Naive B cell (primary cell): ENCODE results near the gene GJC2. TPM values are rescaled to one million over a fixed set of nuclear protein-coding genes. Genes with fewer than 3 reads are reported as not detected.

ENCODE experiments used
- ATAC-seq, 2 donors: fragments of 150-1000 bp; cut with Tn5 transposase; 2 replicates each; pipeline ENCODE4 v1.10.0; 2021; ENCODE audit warnings: low read depth in 2 of 2, mild to moderate bottlenecking in 2 of 2, moderate library complexity in 2 of 2
- DNase-seq: peaks from one replicate; pipeline ENCODE4 v3.0.0; 2022
- H3K27ac Mint-ChIP-seq, 6 donors: one replicate each; pipeline ENCODE4 v1.8.0; 2020 to 2022; ENCODE audit warnings: mild to moderate bottlenecking in 6 of 6, mixed read lengths in 6 of 6, moderate library complexity in 5 of 6, inconsistent platforms in 2 of 6
- H3K27me3 Mint-ChIP-seq, 3 donors: one replicate each; pipeline ENCODE4 v1.8.0; 2021 to 2022; ENCODE audit warnings: mixed read lengths in 3 of 3, mild to moderate bottlenecking in 1 of 3
- H3K36me3 Mint-ChIP-seq, 2 donors: one replicate each; pipeline ENCODE4 v1.8.0; 2020 to 2022; ENCODE audit warnings: mixed read lengths in 2 of 2, inconsistent platforms in 1 of 2, mild to moderate bottlenecking in 1 of 2
- H3K4me1 Mint-ChIP-seq, 3 donors: one replicate each; pipeline ENCODE4 v1.8.0; 2020 to 2022; ENCODE audit warnings: mixed read lengths in 3 of 3, inconsistent platforms in 1 of 3, mild to moderate bottlenecking in 1 of 3, moderate library complexity in 1 of 3
- H3K4me3 Mint-ChIP-seq, 8 donors: one replicate each; pipeline ENCODE4 v1.8.0; 2020 to 2022; ENCODE audit warnings: mild to moderate bottlenecking in 8 of 8, mixed read lengths in 8 of 8, moderate library complexity in 8 of 8, inconsistent platforms in 2 of 8
- H3K9me3 Mint-ChIP-seq, 7 donors: one replicate each; pipeline ENCODE4 v1.8.0; 2020 to 2022; ENCODE audit warnings: mixed read lengths in 7 of 7, mild to moderate bottlenecking in 5 of 7, inconsistent platforms in 2 of 7, moderate library complexity in 1 of 7
- polyA plus RNA-seq, 6 donors: library from polyadenylated mRNA; unstranded; fragments of 300-500 nt; fragmentation: Illumina TruSeq; gene quantifications; one replicate each; pipeline ENCODE4 v1.2.3, GENCODE V29; 2021; ENCODE audit warnings: low read depth in 6 of 6

The GJC2 gene
- polyA plus RNA-seq, 6 donors from 2014 or later = not detected

DNA sequence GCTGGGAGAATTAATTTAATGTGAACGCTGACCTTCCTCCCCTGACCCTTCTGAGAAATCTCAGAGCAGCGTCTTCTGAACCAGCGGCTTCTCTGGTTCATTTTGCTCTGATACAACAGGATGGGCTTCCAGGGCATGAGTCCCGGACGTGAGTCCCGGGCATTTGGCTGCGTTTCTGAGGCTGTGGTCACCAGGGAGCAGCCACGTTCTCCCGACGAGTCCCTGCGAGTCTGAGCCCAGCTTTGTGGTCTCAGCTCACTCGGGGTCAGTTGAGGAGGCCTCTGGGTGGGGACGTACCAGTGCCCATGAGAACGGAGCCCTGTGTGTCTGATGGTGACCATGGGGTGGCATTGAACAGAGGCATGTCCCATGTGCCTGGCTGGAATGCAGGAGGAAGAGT, 40.5 kb downstream of the GJC2 start:
- no peaks in the 10 kb centered on the region for H3K27me3 Mint-ChIP-seq
- ATAC-seq (no peak), DNase-seq (no peak)
- peaks cover 0 to 6% (median 0%) of the 10 kb centered on the region in 7 donors for H3K9me3 Mint-ChIP-seq
- H3K4me3 Mint-ChIP-seq = no peak overlapping the region
- H3K36me3 Mint-ChIP-seq = peaks cover under 1 to 1% of the 10 kb centered on the region in 2 donors
- H3K27ac Mint-ChIP-seq = no peak overlapping the region
- peaks cover 0 to 4% (median 0%) of the 10 kb centered on the region in 3 donors for H3K4me1 Mint-ChIP-seq

DNA sequence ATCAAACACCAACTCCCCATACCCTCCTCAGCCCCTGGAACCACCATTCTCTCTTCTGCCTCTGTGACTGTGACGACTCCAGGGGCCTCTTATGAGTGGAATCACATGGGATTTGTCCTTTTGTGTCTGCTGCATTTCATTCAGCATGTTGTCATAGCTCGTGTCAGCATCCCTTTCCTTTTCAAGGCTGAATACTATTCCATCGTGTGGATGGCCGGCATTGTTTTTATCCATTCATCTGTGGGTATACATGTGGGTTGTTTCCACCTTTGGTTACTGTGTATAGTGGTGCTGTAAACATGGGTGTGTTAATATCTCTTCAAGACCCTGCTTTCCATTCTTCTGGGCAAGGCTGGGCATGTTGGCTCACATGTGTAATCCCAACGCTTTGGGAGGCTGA, 41.0 kb downstream of the GJC2 start:
- peaks cover 0 to 6% (median 0%) of the 10 kb centered on the region in 7 donors for H3K9me3 Mint-ChIP-seq
- H3K4me1 Mint-ChIP-seq = peaks cover 0 to 4% (median 0%) of the 10 kb centered on the region in 3 donors
- H3K27me3 Mint-ChIP-seq = no peaks in the 10 kb centered on the region
- peaks cover 6 to 7% of the 10 kb centered on the region in 2 donors for H3K36me3 Mint-ChIP-seq
- H3K27ac Mint-ChIP-seq = peak overlapping the region in 1 of 6 donors; percentile 26
- no peak overlapping the region for H3K4me3 Mint-ChIP-seq
- ATAC-seq (no peak), DNase-seq (no peak)

DNA sequence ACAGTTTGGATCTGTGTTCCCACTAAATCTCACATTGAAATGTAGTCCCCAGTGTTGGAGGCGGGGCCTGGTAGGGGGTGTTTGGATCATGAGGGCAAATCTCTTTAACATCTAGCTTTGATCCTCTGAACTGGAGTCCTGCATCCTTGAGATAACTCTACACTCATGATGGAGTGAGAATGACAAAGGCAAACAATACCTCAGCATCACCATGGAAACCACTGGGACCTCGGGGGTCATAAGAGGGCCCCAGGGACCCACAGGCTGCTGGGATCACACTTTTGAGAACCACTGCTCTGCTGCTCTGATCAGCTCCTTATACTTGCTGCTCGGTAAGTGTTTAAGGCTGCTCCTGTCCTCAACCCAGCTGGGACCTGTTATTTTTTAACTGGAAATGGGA, 44.7 kb downstream of the GJC2 start:
- Mint-ChIP-seq H3K9me3 (peaks cover 4 to 19% (median 9%) of the 10 kb centered on the region in 7 donors), H3K27me3 (no peaks in the 10 kb centered on the region), H3K36me3 (peaks cover 25 to 36% of the 10 kb centered on the region in 2 donors), H3K27ac (no peak overlapping the region), H3K4me1 (peaks cover 0 to 4% (median 0%) of the 10 kb centered on the region in 3 donors), H3K4me3 (no peak overlapping the region)
- DNase-seq (no peak), ATAC-seq (no peak)

DNA sequence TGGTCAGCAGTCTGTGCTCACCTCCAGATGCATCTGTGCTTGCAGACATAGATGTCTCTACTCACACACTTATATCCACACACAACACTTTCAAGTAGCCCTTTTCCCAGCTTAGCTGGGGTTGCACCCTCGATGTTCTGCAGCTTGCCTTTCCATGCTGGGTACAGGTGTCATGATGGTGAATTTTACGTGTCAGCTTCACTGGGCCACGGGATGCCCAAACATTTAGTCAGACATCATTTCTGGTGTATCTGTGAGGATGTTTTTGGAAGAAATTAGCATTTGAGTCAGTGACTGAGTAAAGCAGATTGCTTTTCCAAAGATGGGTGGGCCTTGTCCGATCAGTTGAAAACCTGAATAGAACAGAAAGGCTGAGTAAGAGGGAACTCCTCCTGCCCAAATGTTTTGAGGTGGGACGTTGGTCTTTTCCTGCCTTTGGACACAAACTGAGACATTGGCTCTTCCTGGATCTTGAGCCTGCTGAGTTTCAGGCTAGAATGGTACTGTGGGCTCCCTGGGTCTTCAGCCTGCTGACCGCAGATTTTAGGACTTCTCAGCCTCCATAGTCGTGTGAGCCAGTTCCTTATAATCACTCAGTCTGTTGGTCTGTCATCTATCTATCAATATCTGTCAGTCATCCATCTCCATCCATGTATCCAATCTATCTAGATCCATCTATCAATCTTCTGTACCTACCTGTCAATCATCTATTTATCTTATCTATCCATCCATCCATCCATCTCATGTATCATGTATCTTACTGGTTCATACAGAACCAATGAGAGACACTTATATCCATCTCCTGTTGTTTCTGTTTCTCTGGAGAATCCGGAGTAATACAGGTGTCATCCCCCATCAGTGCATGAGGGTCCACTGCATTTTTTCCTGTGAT, 45.4 kb downstream of the GJC2 start:
- peaks cover 30 to 43% of the 10 kb centered on the region in 2 donors for H3K36me3 Mint-ChIP-seq
- DNase-seq (no peak), ATAC-seq (no peak)
- H3K9me3 Mint-ChIP-seq = peaks cover 8 to 24% (median 14%) of the 10 kb centered on the region in 7 donors
- H3K4me3 Mint-ChIP-seq = no peak overlapping the region
- peak overlapping the region in 1 of 6 donors; percentile 0 for H3K27ac Mint-ChIP-seq
- no peaks in the 10 kb centered on the region for H3K27me3 Mint-ChIP-seq
- peaks cover 0 to 4% (median 0%) of the 10 kb centered on the region in 3 donors for H3K4me1 Mint-ChIP-seq

DNA sequence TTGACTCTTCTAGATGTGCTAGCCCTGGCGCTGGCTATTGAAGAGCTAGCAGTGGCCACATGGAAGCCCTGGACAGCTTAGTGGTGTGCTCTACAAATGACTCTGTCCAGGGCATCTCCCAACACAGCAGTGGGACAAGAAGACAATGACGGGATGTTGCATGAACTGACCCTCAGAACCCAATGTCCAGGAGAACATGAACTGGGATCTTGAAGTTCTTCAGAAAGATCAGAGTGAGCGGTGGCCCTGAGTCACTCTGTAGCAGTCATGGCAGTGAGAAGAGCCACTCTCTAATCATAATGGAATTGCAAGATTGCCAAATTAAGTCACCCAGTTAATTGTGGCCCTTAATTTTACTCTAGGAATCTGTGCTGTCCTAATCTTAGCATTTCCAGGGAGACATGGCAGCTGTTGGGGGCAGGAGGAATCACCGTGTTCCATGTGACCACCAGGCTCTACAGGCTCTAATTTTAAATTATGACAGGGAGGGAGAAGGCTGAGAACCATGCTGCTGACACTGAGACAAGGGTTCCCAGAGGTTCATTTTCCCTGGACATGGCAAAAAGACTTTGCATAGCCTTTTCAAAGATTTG, 47.9 kb downstream of the GJC2 start:
- Mint-ChIP-seq H3K4me1 (no peaks in the 10 kb centered on the region), H3K9me3 (peaks cover 8 to 33% (median 17%) of the 10 kb centered on the region in 7 donors), H3K27ac (no peak overlapping the region), H3K27me3 (no peaks in the 10 kb centered on the region), H3K36me3 (peaks cover 30 to 45% of the 10 kb centered on the region in 2 donors), H3K4me3 (no peak overlapping the region)
- no peak for DNase-seq
- no peak for ATAC-seq

DNA sequence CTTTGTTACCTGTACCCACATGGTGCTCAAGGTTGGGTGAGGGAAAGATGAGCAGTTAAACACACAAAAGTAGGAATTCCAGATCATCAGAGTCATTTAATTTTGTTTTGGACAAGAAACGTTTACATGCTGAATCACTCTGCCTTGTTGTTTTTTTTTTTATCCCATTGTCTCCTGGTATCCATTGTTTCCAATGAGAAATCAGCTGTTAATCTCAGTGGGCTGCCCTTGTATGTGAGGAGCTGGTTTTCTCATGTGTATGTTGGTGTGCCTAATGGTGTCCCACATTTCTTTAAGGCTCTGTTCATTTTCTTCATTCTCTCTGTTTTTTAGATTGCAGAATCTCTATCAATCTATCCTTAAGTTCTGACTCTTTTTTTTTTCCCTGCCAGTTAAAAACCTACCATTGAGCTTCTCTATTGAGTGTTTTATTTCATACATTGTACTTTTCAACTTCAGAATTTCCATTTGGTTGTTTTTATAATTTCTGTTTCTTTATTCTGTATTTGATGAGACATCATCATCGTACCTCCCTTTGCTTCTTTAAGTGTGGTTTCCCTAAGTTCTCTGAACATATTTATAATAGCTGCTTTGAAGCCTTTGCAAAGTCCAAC, 49.4 kb downstream of the GJC2 start:
- Mint-ChIP-seq H3K4me1 (no peaks in the 10 kb centered on the region), H3K27me3 (no peaks in the 10 kb centered on the region), H3K4me3 (no peak overlapping the region), H3K27ac (no peak overlapping the region), H3K9me3 (peaks cover 8 to 33% (median 17%) of the 10 kb centered on the region in 7 donors), H3K36me3 (peaks cover 30 to 45% of the 10 kb centered on the region in 2 donors)
- DNase-seq (no peak), ATAC-seq (no peak)

DNA sequence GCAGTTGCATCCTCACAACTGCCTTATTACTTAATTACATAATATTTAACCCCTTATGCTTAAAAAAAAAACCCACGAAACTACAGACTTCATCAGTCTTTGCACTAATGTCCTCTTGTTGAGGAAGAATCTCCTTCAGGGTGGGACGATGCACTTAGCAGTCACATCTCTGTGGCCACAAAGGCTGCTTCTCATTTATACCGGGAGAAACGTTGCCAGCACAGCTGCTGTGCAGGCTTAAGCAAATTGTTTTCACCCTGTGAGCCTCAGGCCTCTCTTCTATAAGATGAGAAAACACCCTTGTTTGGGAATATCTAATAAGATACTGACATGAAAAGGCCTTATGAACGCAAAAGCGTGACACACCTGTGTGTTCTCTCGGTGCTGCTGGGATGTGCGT, 55.2 kb downstream of the GJC2 start:
- peaks cover 4 to 8% (median 7%) of the 10 kb centered on the region in 3 donors for H3K27me3 Mint-ChIP-seq
- peaks cover 0 to 4% of the 10 kb centered on the region in 2 donors for H3K36me3 Mint-ChIP-seq
- H3K9me3 Mint-ChIP-seq = peaks cover 0 to 11% (median 4%) of the 10 kb centered on the region in 7 donors
- ATAC-seq (no peak), DNase-seq (no peak)
- H3K27ac Mint-ChIP-seq = no peak overlapping the region
- peaks cover 0 to 3% (median 0%) of the 10 kb centered on the region in 3 donors for H3K4me1 Mint-ChIP-seq
- no peak overlapping the region for H3K4me3 Mint-ChIP-seq

DNA sequence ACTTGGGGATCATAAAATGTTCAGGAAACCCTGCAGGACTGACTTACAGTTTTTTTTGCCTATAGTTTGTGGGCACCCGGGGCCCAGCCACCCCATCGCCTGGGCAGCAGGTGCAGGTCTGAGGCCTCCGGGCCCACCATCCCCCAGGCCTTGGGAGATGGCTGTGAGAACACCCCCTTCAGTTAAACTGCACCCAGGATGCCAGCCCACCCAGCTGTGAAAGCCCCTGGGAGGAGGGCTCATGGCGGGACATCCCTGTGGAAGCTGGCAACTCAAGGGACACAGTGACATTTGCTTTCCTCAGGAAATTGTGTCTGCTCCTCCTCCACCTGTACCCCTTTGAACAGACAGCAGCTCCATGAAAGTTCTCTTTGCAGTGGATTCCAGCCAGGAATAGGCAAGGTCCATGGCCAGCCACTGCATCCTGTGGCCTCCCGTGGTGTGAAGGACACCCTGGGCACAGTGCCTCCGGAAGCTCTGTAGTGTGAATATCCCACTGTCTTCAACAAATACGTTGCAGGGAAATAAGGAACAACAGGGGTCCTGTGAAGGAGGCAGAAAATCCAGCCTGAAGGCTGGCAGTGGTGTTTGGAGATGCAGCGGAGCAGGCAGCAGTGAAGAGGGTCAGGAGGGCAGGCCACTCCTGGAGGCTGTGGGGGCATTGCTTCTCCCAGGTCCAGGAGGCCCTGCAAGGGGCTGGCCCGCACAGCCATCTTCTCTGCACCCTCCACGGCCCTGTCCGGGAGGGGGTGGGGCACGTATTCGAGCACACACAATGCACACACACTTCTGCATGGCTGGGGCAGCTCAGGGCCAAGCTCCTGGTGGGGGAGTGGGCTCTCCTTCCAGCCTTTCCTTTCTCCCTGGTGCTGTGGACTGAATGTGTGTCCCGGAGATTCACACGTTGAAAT, 56.1 kb downstream of the GJC2 start:
- DNase-seq (no peak), ATAC-seq (no peak)
- H3K4me1 Mint-ChIP-seq = peaks cover 0 to 3% (median 0%) of the 10 kb centered on the region in 3 donors
- H3K36me3 Mint-ChIP-seq = no peaks in the 10 kb centered on the region
- peaks cover 4 to 8% (median 7%) of the 10 kb centered on the region in 3 donors for H3K27me3 Mint-ChIP-seq
- no peak overlapping the region for H3K27ac Mint-ChIP-seq
- H3K4me3 Mint-ChIP-seq = no peak overlapping the region
- peaks cover 0 to 6% (median 0%) of the 10 kb centered on the region in 7 donors for H3K9me3 Mint-ChIP-seq

DNA sequence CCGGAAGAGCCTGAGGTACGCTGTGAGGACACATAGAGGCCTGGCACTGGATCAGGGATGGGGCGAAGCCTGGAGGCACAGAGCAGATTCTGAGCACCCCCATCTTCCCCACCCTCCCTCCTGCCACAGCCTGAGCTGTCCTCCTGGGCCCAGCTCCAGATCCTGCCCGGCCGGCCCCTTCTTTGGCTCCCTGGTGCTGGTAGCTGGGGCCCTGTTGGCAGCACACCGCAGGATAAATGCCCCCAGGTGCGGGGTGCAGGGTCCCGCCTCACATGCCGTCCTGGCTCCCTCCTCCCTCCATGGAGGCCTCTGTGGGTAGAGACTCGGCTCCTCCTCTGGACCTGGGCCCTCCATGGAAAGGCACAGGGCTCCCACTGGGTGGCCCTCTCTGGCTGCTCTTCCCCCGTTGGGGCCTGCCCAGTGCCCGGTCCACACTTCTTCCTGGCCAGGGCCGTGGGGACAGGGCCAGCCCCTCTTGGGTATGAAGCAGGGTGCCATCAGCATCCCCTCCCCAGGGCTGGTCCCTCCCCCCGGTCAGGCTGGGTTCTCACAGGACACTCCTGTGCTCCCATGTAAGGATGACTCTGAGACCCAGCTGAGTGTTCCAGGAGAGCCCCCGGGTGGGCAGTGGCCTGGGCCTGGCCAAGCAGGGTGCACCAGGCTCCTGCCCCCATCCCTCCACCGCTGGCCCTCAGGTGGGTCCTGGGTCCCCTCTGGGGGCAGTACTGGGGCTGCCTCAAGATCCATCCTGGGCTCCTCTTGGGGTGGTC, 57.0 kb downstream of the GJC2 start:
- no peak for DNase-seq
- Mint-ChIP-seq H3K36me3 (no peaks in the 10 kb centered on the region), H3K27ac (peak overlapping the region in 2 of 6 donors; percentile 63 to 78), H3K4me1 (peaks cover 0 to 6% (median 3%) of the 10 kb centered on the region in 3 donors), H3K4me3 (no peak overlapping the region), H3K27me3 (peaks cover 4 to 8% (median 7%) of the 10 kb centered on the region in 3 donors), H3K9me3 (peaks cover 0 to under 1% (median 0%) of the 10 kb centered on the region in 7 donors)
- ATAC-seq = no peak

DNA sequence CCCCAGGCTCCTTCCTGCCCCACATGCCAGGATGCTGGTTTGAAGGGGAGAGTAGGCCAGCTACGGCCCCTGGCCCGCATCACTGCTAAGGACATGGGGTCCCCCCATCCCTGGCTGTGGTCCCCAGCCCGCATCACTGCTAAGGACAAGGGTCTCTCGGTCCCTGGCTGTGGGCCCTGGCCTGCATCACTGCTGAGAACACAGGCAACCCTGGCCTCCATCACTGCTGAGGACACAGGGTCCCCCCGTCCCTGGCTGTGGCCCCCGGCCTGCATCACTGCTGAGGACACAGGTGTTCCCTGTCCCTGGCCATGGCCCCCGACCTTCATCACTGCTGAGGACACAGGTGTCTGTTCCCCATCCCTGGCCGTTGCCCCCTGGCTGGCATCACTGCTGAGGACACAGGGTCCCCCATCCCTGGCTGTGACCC, 57.7 kb downstream of the GJC2 start:
- Mint-ChIP-seq H3K4me1 (peaks cover 0 to 6% (median 3%) of the 10 kb centered on the region in 3 donors), H3K36me3 (no peaks in the 10 kb centered on the region), H3K27ac (peak overlapping the region in 1 of 6 donors; percentile 78), H3K4me3 (no peak overlapping the region), H3K27me3 (peaks cover 4 to 8% (median 7%) of the 10 kb centered on the region in 3 donors), H3K9me3 (no peaks in the 10 kb centered on the region)
- ATAC-seq (no peak), DNase-seq (no peak)

DNA sequence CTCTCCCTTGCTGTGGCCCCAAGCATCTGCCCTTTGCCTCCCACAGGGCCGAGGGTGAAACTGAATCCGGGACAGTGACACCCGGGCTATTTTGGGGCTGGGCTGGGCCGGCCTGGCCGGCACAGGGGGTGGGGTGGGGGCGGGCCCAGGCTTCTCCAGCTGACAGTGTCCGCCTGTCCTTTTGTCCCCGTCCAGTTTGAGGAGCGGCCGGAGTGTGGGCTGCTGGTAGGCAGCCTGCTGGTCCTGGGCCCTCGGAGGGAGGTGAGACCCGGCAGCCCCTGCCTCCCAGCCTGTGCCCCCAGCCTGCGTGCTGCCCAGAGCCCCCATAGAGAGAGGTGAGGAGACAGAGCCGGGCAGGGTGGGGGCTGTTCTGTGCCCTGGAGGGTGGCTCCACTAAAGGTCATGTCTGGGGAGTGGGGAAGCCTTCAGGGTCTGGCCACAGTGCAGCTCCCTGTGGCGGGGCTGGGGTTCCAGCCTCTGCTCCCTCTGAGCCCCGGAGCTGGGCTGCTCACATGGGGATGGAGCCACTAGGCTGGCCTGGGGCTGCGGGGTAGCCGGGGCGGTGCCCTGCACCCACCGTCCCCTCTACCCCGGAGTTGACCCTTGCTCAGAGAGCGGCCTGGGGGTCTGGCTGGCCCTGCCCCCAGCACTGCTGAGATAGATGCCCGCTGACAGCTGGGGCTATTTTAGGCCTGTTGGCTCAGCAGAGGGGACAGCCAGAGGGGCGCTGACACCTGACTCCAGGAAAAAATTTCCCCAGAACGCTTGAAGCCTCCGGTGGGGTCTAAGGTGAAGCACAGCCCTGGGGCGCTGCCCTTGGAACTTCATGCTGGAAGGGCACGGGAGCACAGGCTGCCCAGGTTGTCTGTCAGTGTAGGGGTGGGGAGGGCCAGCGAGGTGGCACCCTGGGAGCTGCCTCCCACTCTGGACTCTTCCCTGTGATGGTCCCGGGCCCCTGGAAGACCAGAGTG, 58.4 kb downstream of the GJC2 start, which contains the start of gene OBSCN:
Gene OBSCN, plus strand, starts transcription at position 194 of the 971 bp plus-strand sequence. CDS start 3,740 bp downstream, outside the sequence.
- Mint-ChIP-seq H3K27me3 (peaks cover 4 to 8% (median 7%) of the 10 kb centered on the region in 3 donors), H3K27ac (peak within 1 kb of the TSS in 1 of 6 donors; percentile 78)

More for the DNA sequence above, 58.4 kb downstream of the GJC2 start, which contains the start of gene OBSCN:
- peaks cover 0 to 6% (median 6%) of the 10 kb centered on the region in 3 donors for H3K4me1 Mint-ChIP-seq
- no peaks in the 10 kb centered on the region for H3K9me3 Mint-ChIP-seq
- ATAC-seq = no peak
- no peak for DNase-seq
- H3K4me3 Mint-ChIP-seq = no peak within 1 kb of the TSS
- no peaks in the 10 kb centered on the region for H3K36me3 Mint-ChIP-seq
